HepG2 (cell line): Measurements from ENCODE around the gene COL8A1. TPM values are rescaled to one million over a fixed set of nuclear protein-coding genes. Genes with fewer than 3 reads are reported as not detected.
A peak's percentile ranks its signal among the peaks of the same experiment; 100 is the strongest.

Experiments
- ATAC-seq: fragments of 200-7000 bp; cut with Tn5 transposase; 3 replicates; pipeline ENCODE4 v1.9.1; 2020; ENCODE audit warnings: mild to moderate bottlenecking, moderate library complexity
- BruUV-seq: library from RNA; stranded (reverse); fragments of 400-500 nt; replicated peaks from 2 replicates; lab custom pipeline; 2021; lab: Mats Ljungman, UMichigan
- CTCF ChIA-PET: fragments of 300-600 bp; formaldehyde crosslinking; extraction: SDS; loops from one replicate; lab custom pipeline; 2021; ENCODE audit warnings: low total read pairs, inconsistent platforms, low intra/inter-chr PET ratio; lab: Yijun Ruan, JAX
- POLR2A ChIA-PET: fragments of 350-600 bp; sonication (Branson Sonifier 250); formaldehyde crosslinking; loops from one replicate; lab custom pipeline; 2020; ENCODE audit warnings: antibody characterized with exemption, inconsistent platforms; lab: Yijun Ruan, JAX
- DNase-seq: peaks from one replicate; pipeline ENCODE4 v3.0.0-alpha.2; 2015; ENCODE audit warnings: low spot score
- FAIRE-seq: peaks from 3 replicates; lab custom pipeline; 2011; peaks lifted over from hg19 to GRCh38; lab: Jason Lieb, UNC
- H2AFZ ChIP-seq: one replicate; pipeline ENCODE4 v1.6.1; 2011; ENCODE audit warnings: low read length, inconsistent platforms
- H3K27ac ChIP-seq: fragments of 300-600 bp; 3 replicates; pipeline ENCODE4 v1.8.0; 2011; ENCODE audit warnings: mixed run types, mild to moderate bottlenecking, mixed read lengths, low read length, inconsistent platforms; ENCODE audit not compliant: insufficient read depth; ENCODE audit errors: extremely low read length
- H3K27me3 ChIP-seq, 2 experiments: fragments of 200-600 bp in 1 of 2; 2 replicates in 1 of 2; 3 replicates in 1 of 2; pipeline versions ENCODE4 v1.6.0 to v1.8.0; 2011; ENCODE audit warnings: low read length in 2 of 2, mild to moderate bottlenecking in 2 of 2, moderate library complexity in 2 of 2, inconsistent platforms in 1 of 2; ENCODE audit not compliant: insufficient read depth in 2 of 2, control insufficient read depth in 1 of 2
- H3K36me3 ChIP-seq, 2 experiments: fragments of 200-600 bp in 1 of 2; replicated peaks in 1 of 2; 2 replicates in 1 of 2; 3 replicates in 1 of 2; pipeline versions ENCODE4 v1.5.1 to v1.8.0; 2011; ENCODE audit warnings: low read length in 2 of 2, inconsistent platforms in 1 of 2; ENCODE audit not compliant: insufficient read depth in 2 of 2, control insufficient read depth in 1 of 2
- H3K4me1 ChIP-seq: 2 replicates; pipeline ENCODE4 v1.5.1; 2012; ENCODE audit warnings: low read length, inconsistent platforms; ENCODE audit not compliant: insufficient read depth
- H3K4me2 ChIP-seq: 2 replicates; pipeline ENCODE4 v1.6.0; 2011; ENCODE audit warnings: low read depth, low read length, inconsistent platforms
- H3K4me3 ChIP-seq, 3 experiments: fragments of 200-600 bp in 1 of 3; sonication (generic), shearing (Covaris generic) in 1 of 3; replicated peaks in 1 of 3; 2 replicates each; pipeline ENCODE4 v1.5.1; 2011 to 2016; ENCODE audit warnings: low read length in 3 of 3, inconsistent platforms in 2 of 3, low read depth in 2 of 3, mild to moderate bottlenecking in 2 of 3, control low read depth in 1 of 3, mixed read lengths in 1 of 3; ENCODE audit not compliant: insufficient read depth in 1 of 3
- H3K79me2 ChIP-seq: one replicate; pipeline ENCODE4 v1.6.1; 2011; ENCODE audit warnings: low read length, inconsistent platforms; ENCODE audit not compliant: insufficient read depth
- H3K9ac ChIP-seq: 2 replicates; pipeline ENCODE4 v1.6.0; 2011; ENCODE audit warnings: mild to moderate bottlenecking, low read depth, low read length, inconsistent platforms; ENCODE audit not compliant: insufficient read depth
- H3K9me3 ChIP-seq: 2 replicates; pipeline ENCODE4 v1.5.1; 2012; ENCODE audit warnings: mild to moderate bottlenecking, low read length
- H4K20me1 ChIP-seq: 2 replicates; pipeline ENCODE4 v1.6.0; 2011; ENCODE audit warnings: inconsistent platforms, mild to moderate bottlenecking, low read length, moderate library complexity; ENCODE audit not compliant: insufficient read depth
- CEBPB ChIP-seq: IDR thresholded peaks from 2 replicates; pipeline ENCODE4 v1.6.1; 2011; ENCODE audit warnings: low read depth, low read length, improper control_type of control experiment, borderline replicate concordance
- CEBPG ChIP-seq: IDR thresholded peaks from 2 replicates; pipeline ENCODE4 v1.6.1; 2016
- FOXP4 ChIP-seq: sonication (generic); formaldehyde crosslinking; IDR thresholded peaks from 2 replicates; pipeline ENCODE4 v1.4.0; 2020; ENCODE audit warnings: missing genetic modification reagents
- IRF1 ChIP-seq: sonication (generic); formaldehyde crosslinking; IDR thresholded peaks from 2 replicates; pipeline ENCODE4 v1.4.0; 2020; ENCODE audit warnings: low read depth, mild to moderate bottlenecking, missing genetic modification reagents
- MEIS1 ChIP-seq: sonication (generic); formaldehyde crosslinking; IDR thresholded peaks from 2 replicates; pipeline ENCODE4 v1.9.0; 2021; ENCODE audit warnings: mild to moderate bottlenecking, missing genetic modification reagents, moderate library complexity, borderline replicate concordance
- TFDP1 ChIP-seq: IDR thresholded peaks from 2 replicates; pipeline ENCODE4 v1.6.1; 2016; ENCODE audit warnings: missing compliant biosample characterization, missing genetic modification reagents, borderline replicate concordance
- TOE1 ChIP-seq: sonication (generic); formaldehyde crosslinking; IDR thresholded peaks from 2 replicates; pipeline ENCODE4 v1.4.0; 2020; ENCODE audit warnings: mild to moderate bottlenecking, missing genetic modification reagents
- ZBTB25 ChIP-seq: IDR thresholded peaks from 2 replicates; pipeline ENCODE4 v1.6.1; 2018; ENCODE audit warnings: missing genetic modification reagents
- ZNF30 ChIP-seq: sonication (generic); formaldehyde crosslinking; IDR thresholded peaks from 2 replicates; pipeline ENCODE4 v1.5.0; 2020; ENCODE audit warnings: mild to moderate bottlenecking, missing genetic modification reagents
- ZNF512 ChIP-seq: sonication (generic); formaldehyde crosslinking; IDR thresholded peaks from 2 replicates; pipeline ENCODE4 v1.4.0; 2020; ENCODE audit warnings: mild to moderate bottlenecking, missing genetic modification reagents
- ZNF562 ChIP-seq: sonication (generic); formaldehyde crosslinking; IDR thresholded peaks from 2 replicates; pipeline ENCODE4 v1.8.0; 2022; ENCODE audit warnings: missing genetic modification reagents, borderline replicate concordance
- ZNF816 ChIP-seq: sonication (generic); formaldehyde crosslinking; IDR thresholded peaks from 2 replicates; pipeline ENCODE4 v1.8.0; 2022; ENCODE audit warnings: missing genetic modification reagents, mild to moderate bottlenecking, borderline replicate concordance
- WGBS: methylation state at CpG from one replicate; pipeline ENCODE4 v1.1.6; 2017; ENCODE audit warnings: low lambda C conversion rate; 5-methylcytosine and 5-hydroxymethylcytosine counted together
- in situ Hi-C: cut with HindIII; loops from 2 replicates; pipeline ENCODE4 v1.10.0; 2017; ENCODE audit warnings: low pct_unique_long_range_greater_than_20kb; ENCODE audit not compliant: extremely low pct_ligation_motif_present
- intact Hi-C: fragments of 100-400 bp; cut with micrococcal nuclease; formaldehyde crosslinking; loops from one replicate; pipeline ENCODE4 v1.10.0; 2022; ENCODE audit not compliant: unreplicated experiment
- polyA plus RNA-seq, 8 experiments: library from polyadenylated mRNA; depleted of rRNA in 3 of 8; stranded (reverse) in 7 of 8; unstranded in 1 of 8; fragments of >200 nt; fragmentation: Illumina TruSeq in 4 of 8; extraction: Trizol in 4 of 8; gene quantifications; 2 replicates each; pipeline versions ENCODE4 v1.2.1 to v1.2.3, GENCODE V29; 2011 to 2016; ENCODE audit warnings: low read depth in 4 of 8, missing spikeins in 1 of 8, mixed read lengths in 1 of 8; ENCODE audit not compliant: insufficient read depth in 1 of 8
- total RNA-seq, 5 experiments: library from RNA; depleted of rRNA; stranded (reverse); fragments of >200 nt; fragmentation: Illumina TruSeq; extraction: Trizol; gene quantifications; 2 replicates each; pipeline ENCODE4 v1.2.3, GENCODE V29; 2016; ENCODE audit warnings: low read depth in 1 of 5

Gene COL8A1
- total and polyA plus RNA-seq, 2 of the 13 experiments (the other 11 are each of a cell fraction or from before 2014, with no cell fraction given), result not detected

GRCh38 chr3:99696497-99696896 lies 58.1 kb downstream of the COL8A1 start:
- Histone ChIP-seq H3K9ac (no peak overlapping the region), H3K27ac (no peak overlapping the region), H3K4me3 (no peak overlapping the region), H3K9me3 (no peaks in the 10 kb centered on the region), H3K4me1 (no peaks in the 10 kb centered on the region), H3K79me2 (no peaks in the 10 kb centered on the region), H4K20me1 (no peaks in the 10 kb centered on the region), H3K4me2 (no peak overlapping the region), H3K27me3 (peaks cover 0 to 4% of the 10 kb centered on the region in 2 experiments; a peak in 1 of 5 replicates), H3K36me3 (no peaks in the 10 kb centered on the region), H2AFZ (no peak overlapping the region)
- DNase-seq, result no peak
- in situ Hi-C loops (no loop called here), intact Hi-C loops (no loop called here)
- POLR2A ChIA-PET, result no interaction called here
- WGBS, result 61% methylated on average over 5 of the region's 5 CpGs
- BruUV-seq, result no TSS peak
- TF ChIP-seq CEBPG (CRISPR knock-in tag), result 0 out of 2 replicates have a peak, but pooled peaks have one; percentile 26
- TF ChIP-seq ZNF512 (CRISPR knock-in tag), result no peak
- peak; percentile 79 for TF ChIP-seq CEBPB
- no peak for TF ChIP-seq MEIS1 (CRISPR knock-in tag)
- no peak for FAIRE-seq
- CTCF ChIA-PET, result no interaction called here
- ATAC-seq, result no peak

GRCh38 chr3:99697250-99697649 lies 58.9 kb downstream of the COL8A1 start:
- no peaks in the 10 kb centered on the region for H3K4me1 ChIP-seq
- no peak for ATAC-seq
- no peak overlapping the region for H3K27ac ChIP-seq
- no peaks in the 10 kb centered on the region for H4K20me1 ChIP-seq
- no peaks in the 10 kb centered on the region for H3K79me2 ChIP-seq
- no peak overlapping the region for H2AFZ ChIP-seq
- no peak overlapping the region for H3K4me3 ChIP-seq
- no peak overlapping the region for H3K9ac ChIP-seq
- H3K27me3 ChIP-seq, result peaks cover 0 to 4% of the 10 kb centered on the region in 2 experiments; a peak in 1 of 5 replicates
- WGBS, result 73% methylated on average over 5 of the region's 5 CpGs
- H3K36me3 ChIP-seq, result no peaks in the 10 kb centered on the region
- intact Hi-C loops, result no loop called here
- H3K4me2 ChIP-seq, result no peak overlapping the region
- in situ Hi-C loops, result no loop called here
- no peak for DNase-seq
- no peak for FAIRE-seq
- no peaks in the 10 kb centered on the region for H3K9me3 ChIP-seq
- CTCF ChIA-PET, result no interaction called here
- no TSS peak for BruUV-seq
- POLR2A ChIA-PET, result no interaction called here
- TF ChIP-seq FOXP4 (CRISPR knock-in tag) (no peak), TOE1 (CRISPR knock-in tag) (no peak), TFDP1 (CRISPR knock-in tag) (no peak), ZNF562 (no peak), IRF1 (CRISPR knock-in tag) (no peak), ZBTB25 (CRISPR knock-in tag) (no peak), ZNF30 (CRISPR knock-in tag) (no peak), ZNF816 (CRISPR knock-in tag) (no peak)
